Neural cell (in vitro differentiated cells): ENCODE measurements around the gene ASCC3. TPM values are rescaled to one million over a fixed set of nuclear protein-coding genes. Genes with fewer than 3 reads are reported as not detected.

Experiments used
- H2AFZ ChIP-seq: fragments of 200-600, 300-800 bp; sonication (generic), shearing (Covaris generic); 2 replicates; pipeline ENCODE4 v1.6.0; 2014; ENCODE audit warnings: low read depth, mild to moderate bottlenecking, antibody characterized with exemption, low read length, moderate library complexity
- H3F3A ChIP-seq: fragments of 200-600 bp; shearing (Covaris generic); 2 replicates; pipeline ENCODE4 v1.6.1; 2016; ENCODE audit warnings: mild to moderate bottlenecking, moderate library complexity, mixed read lengths, antibody characterized with exemption, low read length; ENCODE audit not compliant: insufficient read depth, poor library complexity, severe bottlenecking
- H3K27ac ChIP-seq: fragments of 200-600, 300-800 bp; sonication (generic), shearing (Covaris generic); 2 replicates; pipeline ENCODE4 v1.5.1; 2014; ENCODE audit warnings: mild to moderate bottlenecking, low read length, moderate library complexity
- H3K27me3 ChIP-seq: fragments of 300-800, 200-600 bp; sonication (generic), shearing (Covaris generic); 2 replicates; pipeline ENCODE4 v1.6.0; 2014; ENCODE audit warnings: mild to moderate bottlenecking, low read depth, low read length, moderate library complexity; ENCODE audit not compliant: insufficient read depth
- H3K36me3 ChIP-seq: fragments of 300-800, 200-600 bp; sonication (generic), shearing (Covaris generic); 2 replicates; pipeline ENCODE4 v1.5.1; 2014; ENCODE audit warnings: mild to moderate bottlenecking, antibody characterized with exemption, low read length, moderate library complexity; ENCODE audit not compliant: insufficient read depth
- H3K4me2 ChIP-seq: fragments of 300-800, 200-600 bp; sonication (generic), shearing (Covaris generic); 2 replicates; pipeline ENCODE4 v1.6.0; 2014; ENCODE audit warnings: mild to moderate bottlenecking, low read length
- H3K4me3 ChIP-seq: fragments of 300-800, 200-600 bp; sonication (generic), shearing (Covaris generic); 2 replicates; pipeline ENCODE4 v1.5.1; 2014; ENCODE audit warnings: mild to moderate bottlenecking, low read length, moderate library complexity
- H3K79me2 ChIP-seq: fragments of 200-600 bp; shearing (Covaris generic); replicated peaks from 2 replicates; pipeline ENCODE4 v1.6.0; 2014; ENCODE audit warnings: mild to moderate bottlenecking, low read length, moderate library complexity; ENCODE audit not compliant: insufficient read depth
- H3K9ac ChIP-seq: fragments of 300-800, 200-600 bp; sonication (generic), shearing (Covaris generic); 2 replicates; pipeline ENCODE4 v1.6.1; 2016; ENCODE audit warnings: mild to moderate bottlenecking, low read length, mixed read lengths
- H3K9me2 ChIP-seq: fragments of 200-600 bp; shearing (Covaris generic); 2 replicates; pipeline ENCODE4 v1.6.1; 2016; ENCODE audit warnings: mild to moderate bottlenecking, low read length, mixed read lengths; ENCODE audit not compliant: insufficient read depth
- H3K9me3 ChIP-seq: fragments of 200-600, 300-800 bp; sonication (generic), shearing (Covaris generic); 2 replicates; pipeline ENCODE4 v1.6.1; 2016; ENCODE audit warnings: mild to moderate bottlenecking, mixed run types, low read length, moderate library complexity, mixed read lengths
- H4K20me1 ChIP-seq: fragments of 200-600 bp; shearing (Covaris generic); 2 replicates; pipeline ENCODE4 v1.6.1; 2016; ENCODE audit warnings: mild to moderate bottlenecking, mixed run types; ENCODE audit not compliant: insufficient read depth
- CTCF ChIP-seq: fragments of 450-650 bp; IDR thresholded peaks from 2 replicates; pipeline ENCODE4 v1.5.1; 2014; ENCODE audit warnings: antibody characterized with exemption, mild to moderate bottlenecking, moderate library complexity; ENCODE audit not compliant: poor library complexity, severe bottlenecking
- EP300 ChIP-seq: fragments of 450-650 bp; conservative IDR thresholded peaks from 2 replicates; pipeline ENCODE4 v1.6.1; 2014; ENCODE audit warnings: antibody characterized with exemption, mild to moderate bottlenecking, moderate library complexity; ENCODE audit not compliant: poor library complexity, severe bottlenecking
- EZH2 ChIP-seq: fragments of 200-600, 300-800 bp; shearing (Covaris generic), sonication (generic); IDR thresholded peaks from 2 replicates; pipeline ENCODE4 v1.6.1; 2014; ENCODE audit warnings: antibody characterized with exemption, low read length, borderline replicate concordance, mild to moderate bottlenecking; ENCODE audit not compliant: insufficient read depth, poor library complexity, severe bottlenecking
- MXI1 ChIP-seq: fragments of 450-650 bp; conservative IDR thresholded peaks from 2 replicates; pipeline ENCODE4 v1.6.1; 2014; ENCODE audit warnings: antibody characterized with exemption, mild to moderate bottlenecking; ENCODE audit not compliant: poor library complexity, severe bottlenecking
- POLR2AphosphoS5 ChIP-seq: IDR thresholded peaks from 2 replicates; pipeline ENCODE4 v1.6.1; 2012
- RAD21 ChIP-seq: fragments of 450-650 bp; conservative IDR thresholded peaks from 2 replicates; pipeline ENCODE4 v1.6.1; 2014; ENCODE audit warnings: antibody characterized with exemption, mild to moderate bottlenecking, moderate library complexity
- REST ChIP-seq: IDR thresholded peaks from 2 replicates; pipeline ENCODE4 v1.6.1; 2012; ENCODE audit warnings: borderline replicate concordance
- SMC3 ChIP-seq: fragments of 450-650 bp; conservative IDR thresholded peaks from 2 replicates; pipeline ENCODE4 v1.6.1; 2014; ENCODE audit warnings: antibody characterized with exemption, mild to moderate bottlenecking, moderate library complexity; ENCODE audit not compliant: poor library complexity
- TAF1 ChIP-seq: IDR thresholded peaks from 2 replicates; pipeline ENCODE4 v1.6.1; 2012; ENCODE audit warnings: low read depth
- polyA plus RNA-seq: library from polyadenylated mRNA; depleted of rRNA; stranded (reverse); fragments of >200 nt; gene quantifications from 2 replicates; pipeline ENCODE4 v1.2.3, GENCODE V29; 2014

ASCC3 gene
- polyA plus RNA-seq, 1 donor from 2014 or later = 14.9 TPM

GRCh38 chr6:100517106-100517505 is 364.0 kb downstream of the ASCC3 start:
- H3K79me2 ChIP-seq = no peaks in the 10 kb centered on the region
- H3F3A ChIP-seq = no peaks in the 10 kb centered on the region
- H3K4me3 ChIP-seq = no peak overlapping the region
- no peak overlapping the region for H3K4me2 ChIP-seq
- no peak overlapping the region for H2AFZ ChIP-seq
- no peak overlapping the region for H3K9ac ChIP-seq
- no peaks in the 10 kb centered on the region for H3K36me3 ChIP-seq
- H3K9me3 ChIP-seq = no peaks in the 10 kb centered on the region
- H3K9me2 ChIP-seq = no peaks in the 10 kb centered on the region
- H3K27me3 ChIP-seq = no peaks in the 10 kb centered on the region
- no peak overlapping the region for H3K27ac ChIP-seq
- H4K20me1 ChIP-seq = no peaks in the 10 kb centered on the region
- TF ChIP-seq REST (no peak), RAD21 (no peak), POLR2AphosphoS5 (no peak), CTCF (no peak), MXI1 (no peak)

- Histone ChIP-seq H3K9me3 (no peaks in the 10 kb centered on the region), H3K9ac (no peak overlapping the region)
- no peak for TF ChIP-seq REST
- no peak for TF ChIP-seq CTCF
- TF ChIP-seq RAD21 = no peak
- no peak for TF ChIP-seq EP300
- TF ChIP-seq TAF1 = no peak
- no peak for TF ChIP-seq SMC3
- TF ChIP-seq MXI1 = no peak
- no peak for TF ChIP-seq EZH2
Observed at GRCh38 chr6:100514660-100515059, 366.5 kb downstream of the ASCC3 start.

More at GRCh38 chr6:100514660-100515059, 366.5 kb downstream of the ASCC3 start:
- Histone ChIP-seq H3K4me2 (no peak overlapping the region), H3K4me3 (no peak overlapping the region), H2AFZ (no peak overlapping the region), H4K20me1 (no peaks in the 10 kb centered on the region), H3K27ac (no peak overlapping the region), H3K27me3 (no peaks in the 10 kb centered on the region), H3K36me3 (no peaks in the 10 kb centered on the region), H3F3A (no peaks in the 10 kb centered on the region), H3K9me2 (no peaks in the 10 kb centered on the region), H3K79me2 (no peaks in the 10 kb centered on the region)
